T-helper 17 cell (primary cell): Measurements from ENCODE around the gene SDHB. TPM values are rescaled to one million over a fixed set of nuclear protein-coding genes. Genes with fewer than 3 reads are reported as not detected.

Experiments used
- ATAC-seq: fragments of 150-1000 bp; cut with Tn5 transposase; 2 replicates; pipeline ENCODE4 v1.10.0; 2021; ENCODE audit warnings: mild to moderate bottlenecking, moderate library complexity
- DNase-seq, 3 donors: peaks; one replicate each; pipeline versions ENCODE4 v3.0.0 to v3.0.0-alpha.2; 2020 to 2021
- H3K9me3 ChIP-seq: one replicate; pipeline ENCODE4 v1.7.0; 2013; ENCODE audit warnings: low read length, mild to moderate bottlenecking; ENCODE audit not compliant: control insufficient read depth, poor library complexity, severe bottlenecking
- H3K27ac Mint-ChIP-seq: one replicate; pipeline ENCODE4 v1.8.0; 2022; ENCODE audit warnings: mild to moderate bottlenecking, moderate library complexity, mixed read lengths
- H3K27me3 Mint-ChIP-seq: one replicate; pipeline ENCODE4 v1.8.0; 2022; ENCODE audit warnings: mixed read lengths
- H3K36me3 Mint-ChIP-seq: one replicate; pipeline ENCODE4 v1.8.0; 2022; ENCODE audit warnings: low read depth, mixed read lengths
- H3K4me1 Mint-ChIP-seq: one replicate; pipeline ENCODE4 v1.8.0; 2022; ENCODE audit warnings: mild to moderate bottlenecking, mixed read lengths
- H3K4me3 Mint-ChIP-seq: one replicate; pipeline ENCODE4 v1.8.0; 2022; ENCODE audit warnings: mild to moderate bottlenecking, moderate library complexity, mixed read lengths
- total RNA-seq, 4 donors: library from RNA in 2 of 4; stranded (reverse) in 2 of 4; gene quantifications; one replicate each; pipeline ENCODE4 v1.2.3 and lab custom pipeline; 2022 to 2026

SDHB gene
- 10 to 100 TPM; 43.6 to 48.5 TPM for total RNA-seq
- total RNA-seq (lab: John Stamatoyannopoulos, UW): 32.9 to 74.6 reads per million in 2 donors

DNA sequence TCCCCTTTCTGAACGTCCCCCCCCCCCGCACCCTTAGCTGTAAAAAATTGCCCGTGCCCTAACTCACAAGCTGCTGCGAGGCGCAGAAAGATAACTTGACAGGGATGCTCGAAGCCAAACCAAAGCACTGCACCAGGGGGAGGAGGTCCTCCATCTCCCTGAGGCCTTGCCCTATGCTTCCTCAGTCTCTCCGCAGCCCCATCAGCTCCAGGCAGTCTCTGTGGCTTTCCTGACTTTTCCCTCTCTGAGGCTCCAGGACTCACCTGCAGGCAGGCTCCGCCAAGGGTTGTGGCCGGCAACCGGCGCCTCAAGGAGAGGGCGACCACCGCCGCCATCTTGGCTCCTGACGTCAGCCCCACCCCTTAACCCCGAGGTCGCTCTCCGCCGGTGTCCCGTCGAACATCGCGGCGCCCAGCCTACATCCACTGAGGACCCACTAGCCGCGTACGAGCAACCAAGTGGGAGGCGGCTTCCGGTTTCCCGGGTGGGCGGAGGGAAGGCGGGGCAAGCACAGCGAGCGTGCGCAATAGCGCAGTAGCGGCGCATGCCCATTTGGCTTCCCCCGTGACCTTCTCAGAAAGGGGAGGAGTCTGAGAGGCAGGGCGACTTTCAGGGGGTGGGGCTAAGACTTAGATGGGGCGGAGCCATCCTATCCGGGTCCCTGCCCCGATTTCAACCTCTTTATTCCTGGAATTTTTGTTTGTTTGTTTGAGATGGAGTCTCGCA is at the start of gene SDHB:
Gene SDHB (minus strand): TSS at position 348 of the 726 bp plus-strand sequence. CDS start 13 bp downstream, at position 335.
- H3K27me3 Mint-ChIP-seq: peaks cover 9% of the 10 kb centered on the region
- no peaks in the 10 kb centered on the region for H3K9me3 ChIP-seq
- H3K36me3 Mint-ChIP-seq: peaks cover 2% of the 10 kb centered on the region
- peaks cover 23% of the 10 kb centered on the region for H3K4me1 Mint-ChIP-seq
- H3K27ac Mint-ChIP-seq: peak within 1 kb of the TSS; percentile 96
- peak within 1 kb of the TSS; percentile 98 for H3K4me3 Mint-ChIP-seq
- DNase-seq: peak; percentile 96 to 98 (median 98)
- peak; percentile 99 for ATAC-seq

DNA sequence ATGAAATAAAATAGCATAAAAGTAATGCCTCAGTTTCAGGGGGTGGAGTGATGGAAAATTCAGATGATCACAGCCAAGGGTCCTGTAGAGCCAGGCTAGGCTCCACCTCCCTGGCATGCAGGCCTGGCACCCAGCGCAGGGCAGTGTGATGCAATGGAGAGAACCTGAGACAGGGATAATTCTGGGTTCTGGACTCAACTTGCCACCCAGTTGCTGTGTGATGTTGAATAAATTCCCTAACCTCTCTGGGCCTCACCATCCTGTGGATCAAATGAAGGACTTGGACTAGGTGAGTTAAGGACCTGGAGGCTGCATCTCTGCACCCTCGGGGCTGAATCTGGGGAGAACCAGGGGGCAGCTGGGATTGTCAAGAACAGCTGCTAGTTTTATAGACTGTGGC is 48.4 kb upstream of the SDHB start:
- Mint-ChIP-seq H3K4me3 (no peak overlapping the region), H3K27ac (no peak overlapping the region), H3K27me3 (peaks cover 32% of the 10 kb centered on the region), H3K36me3 (no peaks in the 10 kb centered on the region), H3K4me1 (no peaks in the 10 kb centered on the region)
- H3K9me3 ChIP-seq: no peaks in the 10 kb centered on the region
- DNase-seq (no peak), ATAC-seq (no peak)

DNA sequence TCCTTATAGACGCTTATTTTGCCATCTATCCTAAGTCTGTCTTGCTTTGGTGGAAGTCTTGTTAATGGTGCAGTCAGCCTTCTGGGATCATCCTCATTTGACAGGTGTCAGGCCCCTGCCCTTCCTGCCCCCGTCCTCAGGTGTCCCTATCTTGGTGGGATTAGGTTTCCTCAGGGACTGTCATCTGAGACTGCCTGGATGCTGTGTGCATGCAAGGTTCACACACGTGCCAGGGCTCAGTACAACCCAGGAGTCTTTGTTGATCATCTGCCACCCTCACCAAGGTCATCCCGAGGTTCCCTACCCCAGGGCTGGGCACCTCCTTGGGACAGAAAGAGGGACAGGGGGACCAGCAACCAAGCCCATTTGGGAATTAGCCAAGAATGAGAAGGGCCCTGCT is 47.4 kb upstream of the SDHB start:
- Mint-ChIP-seq H3K27me3 (peaks cover 26% of the 10 kb centered on the region), H3K4me1 (no peaks in the 10 kb centered on the region), H3K27ac (no peak overlapping the region), H3K4me3 (no peak overlapping the region), H3K36me3 (no peaks in the 10 kb centered on the region)
- no peaks in the 10 kb centered on the region for H3K9me3 ChIP-seq
- ATAC-seq: no peak
- no peak for DNase-seq

DNA sequence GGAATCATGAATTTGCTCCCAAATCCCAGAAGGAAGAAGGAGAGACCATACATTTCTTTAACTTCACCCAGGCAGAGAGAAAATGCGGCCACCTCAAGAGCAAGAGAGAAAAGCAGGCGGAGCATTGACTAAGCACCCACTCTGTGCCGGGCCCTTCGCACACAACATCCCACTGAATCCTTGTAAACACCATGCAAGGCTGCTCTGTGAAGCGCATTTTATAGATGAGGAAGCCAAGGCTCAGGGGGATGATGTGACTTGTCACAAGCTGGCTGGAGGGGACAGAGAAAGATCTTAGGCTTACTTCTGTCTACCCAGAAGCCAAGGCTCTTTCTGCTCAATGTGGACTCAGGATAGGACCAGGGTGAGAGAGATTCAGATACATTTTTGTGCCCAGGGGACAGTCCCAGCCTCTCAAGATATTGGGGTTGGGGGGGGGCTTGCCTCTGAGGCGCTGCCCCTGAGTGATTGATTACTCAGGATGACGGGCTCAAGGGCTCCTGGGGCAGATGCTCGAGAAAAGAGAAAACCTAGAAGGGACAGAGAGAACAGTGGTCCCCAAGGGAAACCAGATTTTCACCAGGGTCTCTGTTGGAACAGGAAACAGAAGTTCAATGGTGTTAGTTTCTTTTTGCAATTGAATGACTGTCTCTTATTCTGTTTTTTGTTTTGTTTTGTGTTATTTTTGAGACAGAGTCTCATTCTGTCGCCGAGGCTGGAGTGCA is 45.9 kb upstream of the SDHB start:
- H3K36me3 Mint-ChIP-seq: no peaks in the 10 kb centered on the region
- H3K9me3 ChIP-seq: no peaks in the 10 kb centered on the region
- ATAC-seq (no peak), DNase-seq (no peak)
- no peak overlapping the region for H3K4me3 Mint-ChIP-seq
- H3K27ac Mint-ChIP-seq: no peak overlapping the region
- H3K27me3 Mint-ChIP-seq: peaks cover 32% of the 10 kb centered on the region
- no peaks in the 10 kb centered on the region for H3K4me1 Mint-ChIP-seq

DNA sequence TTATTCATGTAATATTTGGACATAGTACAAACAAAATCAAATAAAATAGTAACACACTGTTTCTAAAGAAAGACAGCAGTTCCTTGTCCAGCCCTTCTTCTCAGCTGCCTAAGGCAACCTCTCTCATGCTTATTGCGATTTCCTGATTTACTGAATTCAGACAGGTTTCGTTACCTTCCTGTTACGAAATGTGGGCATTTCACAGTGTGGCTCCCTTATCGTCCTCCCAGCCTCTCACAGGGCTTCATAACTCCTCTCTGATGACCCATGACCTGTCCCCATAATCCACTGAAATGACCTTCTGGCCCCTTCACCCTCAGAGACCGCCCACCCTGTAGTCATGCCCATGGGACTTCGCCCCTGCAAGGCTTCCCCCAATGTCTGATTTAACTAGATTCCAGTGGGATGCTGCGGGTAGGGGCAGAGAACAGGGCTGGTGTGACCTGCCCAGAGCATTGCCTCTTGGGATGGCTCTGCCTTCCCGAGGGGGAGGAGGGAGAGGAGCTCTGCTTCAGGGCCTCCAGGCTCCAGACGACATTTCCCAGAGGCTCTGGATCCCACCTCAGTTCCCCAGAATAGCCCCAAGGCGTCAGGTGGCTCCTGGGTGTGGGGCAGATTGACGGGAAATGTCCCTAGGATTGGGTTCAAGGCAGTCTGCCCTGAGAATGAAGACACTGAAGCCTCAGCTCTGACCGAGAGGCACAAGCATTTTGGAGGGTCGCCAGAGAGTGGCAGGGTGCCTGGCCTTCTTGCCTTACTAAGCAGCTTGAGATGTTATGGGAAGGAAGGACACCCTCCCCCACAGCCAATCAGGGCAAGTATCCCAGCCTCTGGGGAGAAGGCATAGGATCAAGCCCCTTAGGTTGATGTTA is 44.9 kb upstream of the SDHB start:
- Mint-ChIP-seq H3K27me3 (peaks cover 37% of the 10 kb centered on the region), H3K27ac (no peak overlapping the region), H3K4me1 (no peaks in the 10 kb centered on the region), H3K36me3 (no peaks in the 10 kb centered on the region), H3K4me3 (no peak overlapping the region)
- ATAC-seq (no peak), DNase-seq (no peak)
- H3K9me3 ChIP-seq: no peaks in the 10 kb centered on the region

DNA sequence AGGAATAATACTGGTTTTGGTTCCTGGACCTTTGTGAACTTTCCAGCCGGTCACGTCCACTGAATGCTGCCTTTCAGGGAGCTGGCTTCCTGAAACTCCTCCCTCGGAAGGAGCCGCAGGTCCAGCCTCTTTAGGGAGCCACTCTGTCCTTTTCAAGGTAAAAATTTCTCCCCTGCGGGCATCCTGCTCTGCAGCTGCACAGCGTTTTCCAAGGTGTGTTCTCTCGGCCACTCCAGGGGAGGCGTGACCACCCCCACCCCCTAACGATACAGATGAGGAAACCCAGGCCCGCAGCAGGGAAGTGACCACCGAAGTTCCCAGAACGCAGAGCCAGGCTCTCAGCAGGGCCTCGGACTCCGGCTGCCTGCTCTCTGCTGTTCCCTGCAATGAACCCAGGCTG is 44.0 kb upstream of the SDHB start:
- no peaks in the 10 kb centered on the region for H3K9me3 ChIP-seq
- no peaks in the 10 kb centered on the region for H3K4me1 Mint-ChIP-seq
- ATAC-seq: no peak
- H3K4me3 Mint-ChIP-seq: no peak overlapping the region
- H3K27me3 Mint-ChIP-seq: peaks cover 37% of the 10 kb centered on the region
- no peak overlapping the region for H3K27ac Mint-ChIP-seq
- no peaks in the 10 kb centered on the region for H3K36me3 Mint-ChIP-seq
- no peak for DNase-seq

DNA sequence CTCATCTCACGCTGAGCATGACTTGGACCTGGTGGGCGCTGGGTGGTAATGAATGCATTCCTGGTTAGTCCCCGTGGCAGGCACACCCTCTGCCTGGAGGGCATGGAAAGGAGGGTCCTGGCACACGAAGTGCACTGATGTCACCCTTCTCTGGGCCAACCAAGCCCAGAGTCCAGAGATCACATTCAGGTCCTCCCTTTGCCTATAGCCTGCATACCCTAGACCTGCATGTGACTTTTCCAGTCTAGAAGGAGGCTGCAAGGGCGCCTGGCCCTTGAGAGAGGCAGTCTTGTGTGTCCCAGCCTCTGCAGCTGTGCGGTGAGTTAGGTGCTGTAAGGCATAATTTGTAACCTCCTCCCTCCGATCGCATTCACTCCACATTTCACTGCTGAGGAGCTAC is 43.3 kb upstream of the SDHB start:
- no peak overlapping the region for H3K27ac Mint-ChIP-seq
- no peaks in the 10 kb centered on the region for H3K36me3 Mint-ChIP-seq
- no peaks in the 10 kb centered on the region for H3K4me1 Mint-ChIP-seq
- ATAC-seq (no peak), DNase-seq (no peak)
- H3K27me3 Mint-ChIP-seq: peaks cover 37% of the 10 kb centered on the region
- no peak overlapping the region for H3K4me3 Mint-ChIP-seq
- no peaks in the 10 kb centered on the region for H3K9me3 ChIP-seq

DNA sequence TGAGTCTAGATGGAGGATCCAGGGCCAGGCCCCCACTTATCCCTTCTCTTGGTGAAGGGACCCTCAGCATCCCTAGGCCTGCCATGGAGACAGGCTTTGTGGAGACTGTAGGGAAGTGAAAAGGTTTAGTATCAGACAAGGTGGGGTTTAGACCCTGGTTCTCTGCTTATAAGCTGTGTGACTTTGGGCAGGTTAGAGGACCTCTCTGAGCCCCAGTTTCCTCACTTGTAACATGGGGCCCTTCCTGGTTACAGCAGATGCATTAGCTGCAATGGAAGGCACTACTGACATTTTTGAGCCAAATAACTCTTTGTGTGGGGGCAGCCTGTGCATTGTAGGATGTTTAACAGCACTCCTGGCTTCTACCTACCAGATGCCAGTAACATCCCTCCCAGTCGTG is 42.8 kb upstream of the SDHB start:
- no peak overlapping the region for H3K4me3 Mint-ChIP-seq
- peaks cover 37% of the 10 kb centered on the region for H3K27me3 Mint-ChIP-seq
- no peak for DNase-seq
- no peak for ATAC-seq
- H3K9me3 ChIP-seq: no peaks in the 10 kb centered on the region
- H3K36me3 Mint-ChIP-seq: no peaks in the 10 kb centered on the region
- no peaks in the 10 kb centered on the region for H3K4me1 Mint-ChIP-seq
- H3K27ac Mint-ChIP-seq: no peak overlapping the region

DNA sequence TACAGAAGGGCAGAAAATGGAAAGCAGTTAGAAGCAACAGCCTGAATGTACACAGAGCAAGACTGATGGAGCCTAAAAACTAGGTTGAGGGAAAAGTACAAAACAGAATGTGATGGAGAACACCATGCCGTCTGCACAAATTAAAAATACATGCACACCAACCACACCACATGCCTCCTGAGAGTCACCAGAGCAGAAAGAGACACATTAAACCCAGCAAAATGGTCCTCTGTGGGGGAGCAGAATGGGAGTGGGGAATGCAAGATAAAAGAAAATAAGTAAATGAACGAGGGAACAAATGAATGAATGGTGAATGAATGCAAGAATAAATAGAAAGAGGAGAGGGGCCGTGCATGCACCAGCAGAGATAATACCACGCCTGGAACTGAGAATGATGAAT is 41.3 kb upstream of the SDHB start:
- no peak for ATAC-seq
- H3K4me3 Mint-ChIP-seq: no peak overlapping the region

DNA sequence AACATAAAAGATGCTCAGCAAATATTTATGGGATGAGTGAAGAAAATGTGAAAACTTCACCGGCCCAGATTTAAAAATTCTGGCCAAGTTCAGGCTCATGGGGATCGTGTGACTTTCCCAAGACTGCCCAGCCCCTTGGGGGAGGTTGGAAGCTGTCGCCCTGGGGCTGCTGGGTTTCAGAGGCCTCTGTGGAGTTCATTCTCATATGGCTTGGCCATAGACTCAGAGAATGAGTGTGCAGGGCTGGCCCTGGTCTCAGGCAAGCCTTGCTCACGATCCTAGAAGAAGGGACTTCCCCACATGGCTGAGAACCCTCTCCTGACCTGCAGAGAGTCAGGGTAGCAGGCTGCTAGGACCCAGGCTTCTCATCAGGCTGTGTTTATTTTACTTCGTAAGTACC is 40.8 kb upstream of the SDHB start:
- Mint-ChIP-seq H3K4me1 (no peaks in the 10 kb centered on the region), H3K27ac (no peak overlapping the region), H3K27me3 (peaks cover 32% of the 10 kb centered on the region), H3K4me3 (no peak overlapping the region), H3K36me3 (no peaks in the 10 kb centered on the region)
- no peak for DNase-seq
- no peaks in the 10 kb centered on the region for H3K9me3 ChIP-seq
- ATAC-seq: no peak

More for the DNA sequence above, 41.3 kb upstream of the SDHB start:
- H3K27ac Mint-ChIP-seq: no peak overlapping the region
- DNase-seq: no peak
- no peaks in the 10 kb centered on the region for H3K4me1 Mint-ChIP-seq
- no peaks in the 10 kb centered on the region for H3K36me3 Mint-ChIP-seq
- H3K27me3 Mint-ChIP-seq: peaks cover 33% of the 10 kb centered on the region
- H3K9me3 ChIP-seq: no peaks in the 10 kb centered on the region

DNA sequence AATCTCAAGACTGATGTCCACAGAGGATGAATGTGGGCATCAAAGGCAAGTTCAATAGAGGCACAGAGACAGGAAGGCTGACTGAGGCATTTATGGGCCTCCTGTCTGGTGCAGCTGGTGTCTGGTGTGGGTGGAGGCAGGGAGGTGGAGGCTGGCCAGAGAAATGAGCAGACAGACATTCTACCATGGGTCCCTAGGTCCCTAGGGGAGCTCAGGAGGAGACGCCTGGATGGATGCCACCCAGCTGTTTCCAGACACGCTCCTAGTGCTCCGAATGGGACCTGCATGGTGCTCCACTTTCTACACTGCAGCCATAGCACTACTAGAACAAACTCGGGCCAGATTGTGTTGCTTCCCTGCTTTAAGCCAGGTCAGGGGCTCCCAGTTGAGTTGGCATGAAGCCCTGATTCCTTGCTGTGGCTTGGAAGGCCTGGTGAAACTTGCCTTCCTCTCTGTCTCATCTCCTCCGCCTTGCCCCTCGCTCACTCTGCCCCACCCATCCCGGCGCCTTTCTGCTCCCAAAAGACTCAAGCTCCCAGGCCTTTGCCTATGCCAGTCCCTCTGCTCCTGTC is 40.1 kb upstream of the SDHB start:
- Mint-ChIP-seq H3K4me1 (no peaks in the 10 kb centered on the region), H3K36me3 (no peaks in the 10 kb centered on the region), H3K27me3 (peaks cover 27% of the 10 kb centered on the region), H3K27ac (no peak overlapping the region), H3K4me3 (no peak overlapping the region)
- no peaks in the 10 kb centered on the region for H3K9me3 ChIP-seq
- DNase-seq (no peak), ATAC-seq (no peak)

DNA sequence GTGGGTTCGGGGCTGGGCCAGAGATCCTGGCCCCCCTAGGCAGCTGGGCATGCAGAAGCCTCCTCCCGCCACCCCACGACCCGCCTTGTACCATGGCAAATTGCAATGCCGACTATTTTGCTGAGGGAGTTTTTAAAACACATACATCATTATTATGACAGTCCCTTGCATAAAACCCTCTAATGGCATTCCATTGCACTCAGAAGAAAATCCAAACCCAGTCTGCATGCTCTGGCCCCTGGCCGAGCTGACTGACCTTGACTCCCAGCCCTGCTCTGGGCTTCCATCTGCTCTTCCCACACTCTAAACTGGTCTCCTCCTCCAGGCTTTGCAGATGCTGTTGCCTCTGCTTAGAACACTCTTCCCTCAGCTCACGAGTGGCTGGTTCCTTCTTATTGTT is 37.4 kb upstream of the SDHB start:
- peaks cover 28% of the 10 kb centered on the region for H3K27me3 Mint-ChIP-seq
- H3K4me3 Mint-ChIP-seq: no peak overlapping the region
- H3K4me1 Mint-ChIP-seq: peaks cover 3% of the 10 kb centered on the region
- ATAC-seq (no peak), DNase-seq (no peak)
- H3K9me3 ChIP-seq: no peaks in the 10 kb centered on the region
- no peaks in the 10 kb centered on the region for H3K36me3 Mint-ChIP-seq
- H3K27ac Mint-ChIP-seq: no peak overlapping the region

DNA sequence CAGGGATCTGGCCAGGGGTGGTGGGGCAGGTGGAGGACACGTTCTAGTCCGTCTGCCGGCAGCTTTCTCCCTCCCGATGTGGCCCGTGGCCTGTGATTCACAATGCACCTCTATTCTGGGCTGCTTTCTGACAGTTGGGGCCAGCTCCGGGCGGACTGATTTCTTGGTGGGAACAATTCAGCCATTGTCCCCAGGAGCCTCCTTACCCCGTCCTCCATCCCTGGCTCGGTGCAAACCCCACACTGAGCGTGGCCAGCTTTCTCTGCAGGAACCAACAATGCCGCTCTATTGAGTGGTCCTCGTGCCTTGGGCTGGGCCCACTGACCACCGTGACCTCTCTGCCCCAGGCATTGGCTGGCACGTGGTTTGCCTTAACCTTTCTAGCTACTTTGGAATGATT is 35.7 kb upstream of the SDHB start:
- DNase-seq (no peak), ATAC-seq (no peak)
- Mint-ChIP-seq H3K27ac (no peak overlapping the region), H3K36me3 (no peaks in the 10 kb centered on the region), H3K4me1 (peaks cover 3% of the 10 kb centered on the region), H3K4me3 (no peak overlapping the region), H3K27me3 (peaks cover 26% of the 10 kb centered on the region)
- no peaks in the 10 kb centered on the region for H3K9me3 ChIP-seq
